HuH-7 (cell line): Measurements from ENCODE around the gene FLT3LG.
A peak's percentile ranks its signal among the peaks of the same experiment; 100 is the strongest.

Source experiments
- DNase-seq: peaks from one replicate; pipeline ENCODE4 v3.0.0; 2011; ENCODE audit warnings: low spot score

FLT3LG gene

GRCh38 chr19:49488863-49489537 lies 15.0 kb downstream of the FLT3LG start:
- DNase-seq: no peak

DNA sequence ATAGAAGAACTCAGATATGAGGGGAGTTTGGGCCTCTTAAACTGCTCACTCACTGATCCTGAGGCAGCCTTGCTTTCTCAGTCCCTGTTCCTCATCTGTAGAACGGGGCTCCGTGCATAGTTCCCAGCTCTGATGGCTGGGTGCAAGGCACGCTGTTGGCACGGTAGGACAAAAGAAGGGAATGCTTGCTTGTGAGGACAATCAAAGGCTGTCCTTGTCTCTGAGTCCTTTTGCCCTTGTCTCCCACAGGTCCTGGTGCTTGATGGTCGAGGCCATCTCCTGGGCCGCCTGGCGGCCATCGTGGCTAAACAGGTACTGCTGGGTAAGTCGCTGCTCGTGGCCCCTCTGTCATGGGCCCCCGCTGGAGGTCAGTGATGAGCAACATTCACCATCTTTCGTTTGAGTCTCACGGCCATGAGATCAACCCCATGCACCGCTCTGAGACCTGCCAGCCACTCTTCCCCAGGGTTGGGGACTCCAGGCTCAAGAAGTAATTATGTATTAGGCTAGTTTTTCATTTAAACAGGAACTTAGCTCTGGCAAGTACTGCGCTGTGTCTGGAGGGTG lies 15.7 kb downstream of the FLT3LG start:
- no peak for DNase-seq

DNA sequence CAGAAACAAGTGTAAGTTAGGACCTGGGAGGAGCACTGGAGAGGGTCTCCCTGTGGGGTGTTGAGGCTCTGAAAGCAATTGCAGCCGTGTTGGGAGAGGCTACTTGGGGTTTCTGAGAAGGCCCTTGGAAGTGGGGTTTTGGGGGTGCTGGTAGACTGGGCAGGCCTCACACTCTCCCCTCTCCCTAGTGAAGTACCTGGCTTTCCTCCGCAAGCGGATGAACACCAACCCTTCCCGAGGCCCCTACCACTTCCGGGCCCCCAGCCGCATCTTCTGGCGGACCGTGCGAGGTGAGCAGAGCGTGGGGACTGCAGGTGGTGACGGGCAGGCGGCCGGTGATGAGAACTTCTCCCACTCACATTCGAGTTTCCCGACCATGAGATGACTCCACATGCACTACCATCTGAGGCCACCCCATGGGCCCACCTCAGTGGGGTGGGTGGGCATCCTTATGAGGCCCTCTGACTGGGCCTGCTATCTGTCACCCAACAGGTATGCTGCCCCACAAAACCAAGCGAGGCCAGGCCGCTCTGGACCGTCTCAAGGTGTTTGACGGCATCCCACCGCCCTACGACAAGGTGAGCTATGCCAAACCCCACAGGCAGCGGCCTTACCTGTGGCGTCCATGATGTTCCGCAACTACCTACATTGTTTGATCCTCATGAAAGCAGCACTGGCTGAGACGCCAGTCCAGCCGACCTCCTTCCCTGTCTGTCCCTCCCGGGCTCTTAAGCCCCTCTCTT lies 16.4 kb downstream of the FLT3LG start:
- no peak for DNase-seq

- no peak for DNase-seq
These were observed 17.2 kb downstream of the FLT3LG start for GRCh38 chr19:49491030-49491803.

- DNase-seq: no peak
These were observed 18.0 kb downstream of the FLT3LG start for GRCh38 chr19:49491804-49492572.

DNA sequence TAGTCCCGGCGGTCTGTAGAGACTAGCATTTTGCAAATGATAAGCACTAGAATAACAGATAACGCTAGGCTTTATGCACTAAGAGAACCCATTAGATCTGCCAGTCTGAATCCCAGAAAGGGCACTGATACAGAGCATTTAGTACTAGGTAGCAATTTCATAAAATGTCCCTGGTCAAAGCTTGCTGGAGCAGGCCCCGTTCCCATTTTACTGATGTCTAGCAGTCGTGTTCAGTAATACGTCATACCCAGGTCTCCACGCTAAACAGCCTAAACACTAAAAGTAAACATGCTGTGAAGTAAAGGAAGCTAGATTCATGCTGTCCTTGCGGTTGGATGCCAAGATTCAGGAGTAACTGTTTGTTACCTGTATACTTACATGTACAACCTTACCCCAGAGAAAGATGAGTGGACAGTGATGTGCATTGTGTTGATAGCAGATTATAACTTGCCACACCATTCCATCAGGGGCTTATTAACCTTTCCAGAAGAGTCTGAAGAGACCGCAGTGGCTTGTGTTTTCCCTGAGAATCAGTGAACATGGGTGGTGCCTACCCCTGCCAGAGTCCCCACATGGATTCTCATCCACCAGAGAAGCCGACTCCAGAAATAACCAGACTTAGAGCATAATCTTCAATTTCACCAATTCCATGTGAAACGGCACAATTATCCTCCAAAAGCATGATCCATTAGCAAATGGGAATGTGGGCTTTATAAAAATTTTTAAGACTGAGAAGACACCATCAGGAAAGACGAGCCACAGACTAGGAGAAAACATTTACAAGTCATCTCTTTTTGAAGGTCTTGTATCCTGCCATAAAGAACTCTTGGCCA lies 18.8 kb downstream of the FLT3LG start:
- DNase-seq: no peak

DNA sequence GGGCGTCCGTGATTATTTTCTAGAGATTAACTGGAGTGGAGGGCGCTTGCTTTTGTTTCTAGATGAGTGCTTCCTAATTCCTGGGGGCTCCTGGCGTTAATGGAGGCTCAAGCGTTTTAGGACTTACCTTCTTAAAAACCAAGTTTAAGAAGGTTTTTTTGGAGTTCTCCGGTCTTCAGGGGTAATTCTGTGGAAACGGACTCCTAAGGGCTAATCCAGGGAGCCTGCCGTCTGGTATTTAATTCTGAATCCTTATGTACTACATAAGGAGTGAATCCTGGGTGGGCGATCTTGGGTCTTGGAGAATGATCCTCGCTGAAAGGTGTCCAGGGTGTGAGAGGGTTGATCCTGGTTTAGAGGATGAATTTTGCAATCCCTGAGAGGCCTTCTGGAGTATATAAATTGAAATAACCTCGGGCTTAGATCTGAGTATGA lies 22.6 kb downstream of the FLT3LG start:
- DNase-seq: no peak

DNA sequence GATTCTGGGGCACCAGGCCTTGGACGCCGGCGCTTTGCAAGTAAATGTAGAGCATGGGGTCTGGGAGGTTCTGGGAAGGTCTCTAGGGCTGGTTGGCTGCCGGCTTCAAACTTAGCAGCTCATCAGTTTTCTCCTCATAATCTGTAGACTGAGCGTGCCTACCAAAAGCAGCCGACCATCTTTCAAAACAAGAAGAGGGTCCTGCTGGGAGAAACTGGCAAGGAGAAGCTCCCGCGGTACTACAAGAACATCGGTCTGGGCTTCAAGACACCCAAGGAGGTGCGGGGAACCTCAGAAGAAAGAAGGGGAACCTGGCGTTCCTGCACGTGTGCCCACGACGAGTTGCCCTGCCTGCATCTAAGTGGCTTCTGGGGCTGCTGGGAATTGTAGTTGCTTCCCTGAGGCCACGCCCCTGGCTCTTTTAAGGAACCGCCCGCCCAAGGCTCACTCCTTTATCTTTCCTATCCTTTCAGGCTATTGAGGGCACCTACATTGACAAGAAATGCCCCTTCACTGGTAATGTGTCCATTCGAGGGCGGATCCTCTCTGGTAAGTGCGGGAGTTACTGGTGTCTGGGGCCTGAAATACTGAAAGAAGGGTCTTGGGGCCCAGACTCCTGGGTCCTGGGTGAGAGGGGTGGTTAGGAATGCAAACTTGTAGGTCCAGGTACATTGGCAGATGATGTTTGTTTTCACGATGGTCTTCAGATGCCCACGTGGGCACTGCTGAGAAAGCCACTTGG lies 23.2 kb downstream of the FLT3LG start:
- no peak for DNase-seq

DNA sequence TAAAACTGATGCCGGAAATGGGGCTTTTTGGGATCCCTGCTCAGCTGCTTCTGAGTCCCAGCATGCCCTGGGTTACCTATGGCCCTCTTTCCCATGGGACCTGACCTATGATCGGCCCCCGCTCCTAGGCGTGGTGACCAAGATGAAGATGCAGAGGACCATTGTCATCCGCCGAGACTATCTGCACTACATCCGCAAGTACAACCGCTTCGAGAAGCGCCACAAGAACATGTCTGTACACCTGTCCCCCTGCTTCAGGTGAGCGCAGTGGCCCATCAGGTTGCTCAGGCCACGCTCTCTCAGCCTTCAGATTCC lies 23.7 kb downstream of the FLT3LG start:
- DNase-seq: no peak

- DNase-seq: no peak
These were observed 24.5 kb downstream of the FLT3LG start for GRCh38 chr19:49498475-49498874.

DNA sequence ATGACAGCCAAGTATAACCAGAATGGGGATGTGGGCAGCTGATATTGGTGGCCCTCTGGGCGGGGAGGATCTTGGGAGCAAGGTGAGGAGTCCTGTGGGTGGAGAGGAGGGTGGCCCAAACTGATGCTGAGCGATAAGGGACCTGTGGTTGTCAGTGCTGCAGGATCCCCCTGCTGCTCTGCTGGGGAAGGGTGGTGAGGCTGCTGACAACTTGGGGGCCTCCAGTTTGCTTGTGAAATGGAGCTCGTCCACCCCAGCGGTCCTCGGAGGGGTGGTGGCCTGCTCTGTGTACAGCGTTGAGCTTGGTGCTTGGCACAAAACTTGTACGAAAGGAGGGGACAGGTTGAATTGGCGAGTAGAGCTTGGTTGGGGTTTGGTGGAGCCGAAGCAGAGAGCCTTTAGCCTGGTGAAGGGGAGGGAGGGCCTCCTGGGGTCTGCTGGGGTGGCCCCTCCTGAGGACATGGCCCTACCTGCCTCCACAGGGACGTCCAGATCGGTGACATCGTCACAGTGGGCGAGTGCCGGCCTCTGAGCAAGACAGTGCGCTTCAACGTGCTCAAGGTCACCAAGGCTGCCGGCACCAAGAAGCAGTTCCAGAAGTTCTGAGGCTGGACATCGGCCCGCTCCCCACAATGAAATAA lies 25.1 kb downstream of the FLT3LG start:
- DNase-seq: no peak

DNA sequence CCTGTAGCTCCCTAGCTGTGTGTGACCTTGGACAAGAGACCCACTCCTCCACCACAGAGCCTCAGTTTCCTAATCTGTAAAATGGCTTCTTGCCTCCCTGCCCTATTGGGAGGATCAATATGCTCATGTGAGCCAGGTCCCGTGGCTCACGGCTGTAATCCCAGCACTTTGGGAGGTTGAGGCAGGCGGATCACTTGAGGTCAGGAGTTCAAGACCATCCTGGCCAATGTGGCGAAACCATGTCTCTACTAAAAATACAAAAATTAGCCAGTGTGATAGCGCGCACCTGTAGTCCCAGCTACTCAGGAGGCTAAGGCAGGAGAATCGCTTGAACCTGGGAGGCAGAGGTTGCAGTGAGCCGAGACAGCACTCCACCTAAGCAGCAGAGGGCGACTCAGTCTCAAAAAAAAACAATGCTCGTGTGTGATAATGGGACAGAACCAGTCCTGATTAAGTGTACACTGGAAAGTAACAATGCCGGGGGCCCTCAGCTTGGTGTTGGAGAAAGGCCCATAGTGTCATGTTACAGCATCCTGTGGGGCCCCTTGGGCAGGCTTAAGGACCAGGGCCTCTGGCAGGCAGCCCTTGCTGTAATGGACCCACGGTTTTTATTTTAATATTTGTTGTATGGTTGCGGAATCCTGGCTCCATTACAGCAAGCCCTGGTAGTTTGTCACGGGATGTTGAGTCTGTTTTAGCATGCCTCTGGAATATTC lies 29.0 kb downstream of the FLT3LG start:
- DNase-seq: peak; percentile 63

DNA sequence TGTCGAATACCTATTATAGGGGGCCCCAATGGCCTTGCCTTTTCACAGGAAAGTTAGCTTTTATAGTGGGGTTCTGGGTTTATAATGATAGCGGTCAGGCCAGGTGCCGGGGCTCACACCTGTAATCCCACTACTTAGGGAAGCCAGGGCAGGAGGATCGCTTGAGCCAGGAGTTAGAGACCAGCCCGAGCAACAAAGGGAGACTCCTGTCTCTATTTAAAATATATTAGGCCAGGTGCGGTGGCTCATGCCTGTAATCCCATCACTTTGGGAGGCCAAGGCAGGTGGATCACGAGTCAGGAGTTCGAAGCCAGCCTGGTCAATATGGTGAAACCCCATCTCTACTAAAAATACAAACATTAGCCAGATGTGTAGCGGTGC lies 29.6 kb downstream of the FLT3LG start:
- no peak for DNase-seq

DNA sequence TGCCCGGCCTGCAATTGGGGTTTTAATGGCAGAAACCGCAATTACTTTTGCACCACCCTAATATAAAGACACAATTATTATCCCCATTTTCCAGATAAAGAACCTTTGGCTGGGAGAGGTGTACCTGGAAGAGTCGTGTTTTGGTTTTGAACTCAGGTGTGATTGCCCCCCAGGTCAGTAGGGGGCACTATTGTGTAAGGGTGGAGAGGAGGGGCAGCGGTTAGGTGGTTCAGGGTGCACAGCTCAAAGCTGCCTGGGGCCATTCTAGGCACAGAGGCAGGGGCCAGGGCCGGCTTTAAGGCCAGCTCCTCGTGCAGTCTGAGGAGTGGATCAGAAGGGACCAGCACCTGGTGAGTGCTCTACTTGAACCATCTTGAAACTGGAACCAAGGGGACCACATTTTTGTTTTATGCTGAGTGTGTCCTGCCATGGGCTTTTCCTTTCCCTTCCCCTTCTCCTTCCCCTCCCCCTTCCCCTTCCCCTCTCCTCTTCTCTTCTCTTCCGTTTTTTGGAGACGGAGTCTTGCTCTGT lies 32.6 kb downstream of the FLT3LG start:
- peak; percentile 88 for DNase-seq

DNA sequence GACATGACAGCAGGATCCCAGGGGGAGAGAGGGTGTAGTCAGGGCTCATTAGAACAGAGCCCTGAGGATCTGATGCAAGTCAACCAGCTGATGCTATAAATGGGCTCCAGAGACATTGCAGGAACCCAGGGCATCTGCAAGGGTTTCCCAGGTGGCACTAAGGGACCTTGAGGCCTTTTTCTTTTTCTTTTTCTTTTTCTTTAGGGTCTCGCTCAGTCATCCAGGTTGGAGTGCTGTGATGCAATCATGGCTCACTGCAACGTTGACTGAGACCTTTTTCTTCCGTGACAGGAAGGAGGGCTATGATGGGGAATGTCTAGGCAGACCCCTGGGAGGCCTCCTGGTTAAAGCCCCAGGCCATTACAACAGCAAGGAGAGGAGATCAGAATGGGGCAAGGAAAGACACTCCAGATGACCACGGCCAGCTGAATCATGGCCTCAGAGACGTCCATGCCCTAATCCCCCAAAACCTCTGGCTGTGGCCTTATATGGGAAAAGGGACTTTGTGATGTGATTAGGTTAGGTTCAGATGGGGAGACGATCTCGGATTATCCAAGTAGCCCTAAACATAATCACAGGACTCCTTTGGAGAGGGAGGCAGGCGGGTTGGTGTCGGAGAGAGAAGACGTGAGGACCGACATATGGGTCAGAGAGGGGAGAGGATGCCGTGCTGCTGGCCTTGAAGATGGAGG lies 33.9 kb downstream of the FLT3LG start:
- DNase-seq: no peak

GRCh38 chr19:49512970-49513745 lies 39.1 kb downstream of the FLT3LG start:
- peak; percentile 88 for DNase-seq

- DNase-seq: no peak
These were observed 39.7 kb downstream of the FLT3LG start for GRCh38 chr19:49513746-49514118.

DNA sequence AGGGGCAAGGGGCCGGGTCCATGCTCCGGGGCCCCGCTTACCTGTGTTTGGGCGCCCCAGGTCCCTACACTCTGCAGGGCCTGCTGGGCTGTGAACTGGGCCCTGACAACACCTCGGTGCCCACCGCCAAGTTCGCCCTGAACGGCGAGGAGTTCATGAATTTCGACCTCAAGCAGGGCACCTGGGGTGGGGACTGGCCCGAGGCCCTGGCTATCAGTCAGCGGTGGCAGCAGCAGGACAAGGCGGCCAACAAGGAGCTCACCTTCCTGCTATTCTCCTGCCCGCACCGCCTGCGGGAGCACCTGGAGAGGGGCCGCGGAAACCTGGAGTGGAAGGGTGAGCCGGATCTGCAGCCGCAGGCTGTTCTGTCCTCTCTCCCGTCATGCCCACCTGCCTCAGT lies 40.1 kb downstream of the FLT3LG start:
- no peak for DNase-seq
